Measurements from ENCODE around the gene AMBRA1.

Gene AMBRA1

GRCh38 chr11:46426233-46426991, 167.4 kb downstream of the AMBRA1 start:
- DNase-seq: no peak

- DNase-seq: no peak
Observed at GRCh38 chr11:46422588-46422987, 171.2 kb downstream of the AMBRA1 start.

- no peak for DNase-seq
Observed at GRCh38 chr11:46421257-46421880, 172.5 kb downstream of the AMBRA1 start.

- no peak for DNase-seq
Observed at GRCh38 chr11:46420513-46420912, 173.3 kb downstream of the AMBRA1 start.

GRCh38 chr11:46418751-46419150, 175.1 kb downstream of the AMBRA1 start:
- DNase-seq: no peak

GRCh38 chr11:46417711-46418110, 176.1 kb downstream of the AMBRA1 start:
- DNase-seq: no peak

- DNase-seq: no peak
Observed at GRCh38 chr11:46414879-46415278, 178.9 kb downstream of the AMBRA1 start.

GRCh38 chr11:46414466-46414796, 179.4 kb downstream of the AMBRA1 start:
- DNase-seq: no peak

- DNase-seq: no peak
Observed at GRCh38 chr11:46413760-46414465, 179.9 kb downstream of the AMBRA1 start.

- no peak for DNase-seq
Observed at GRCh38 chr11:46410021-46410420, 183.8 kb downstream of the AMBRA1 start.

- no peak for DNase-seq
Observed at GRCh38 chr11:46408407-46408986, 185.3 kb downstream of the AMBRA1 start.

GRCh38 chr11:46407635-46408034, 186.2 kb downstream of the AMBRA1 start:
- DNase-seq: no peak

- DNase-seq: no peak
Observed at GRCh38 chr11:46404476-46405017, 189.3 kb downstream of the AMBRA1 start.

GRCh38 chr11:46402957-46403902, 190.6 kb downstream of the AMBRA1 start:
- no peak for DNase-seq

- DNase-seq: no peak
Observed at GRCh38 chr11:46397526-46397925, 196.3 kb downstream of the AMBRA1 start.

GRCh38 chr11:46393759-46394158, 200.1 kb downstream of the AMBRA1 start:
- no peak for DNase-seq

GRCh38 chr11:46393231-46393616, 200.6 kb downstream of the AMBRA1 start:
- DNase-seq: no peak

GRCh38 chr11:46392421-46393230, 201.2 kb downstream of the AMBRA1 start:
- DNase-seq: peak; percentile 82

- peak; percentile 70 for DNase-seq
Observed at GRCh38 chr11:46391578-46392420, 202.0 kb downstream of the AMBRA1 start, which contains the start of gene CHRM4. CHRM4 (minus strand) TSS chr11:46391776; CDS start chr11:46386557, 5,219 bp downstream.

- DNase-seq: no peak
Observed at GRCh38 chr11:46391186-46391577, 202.6 kb downstream of the AMBRA1 start.
